ENCODE data around the gene STT3B.

- TF ChIP-seq, protein P1, sequence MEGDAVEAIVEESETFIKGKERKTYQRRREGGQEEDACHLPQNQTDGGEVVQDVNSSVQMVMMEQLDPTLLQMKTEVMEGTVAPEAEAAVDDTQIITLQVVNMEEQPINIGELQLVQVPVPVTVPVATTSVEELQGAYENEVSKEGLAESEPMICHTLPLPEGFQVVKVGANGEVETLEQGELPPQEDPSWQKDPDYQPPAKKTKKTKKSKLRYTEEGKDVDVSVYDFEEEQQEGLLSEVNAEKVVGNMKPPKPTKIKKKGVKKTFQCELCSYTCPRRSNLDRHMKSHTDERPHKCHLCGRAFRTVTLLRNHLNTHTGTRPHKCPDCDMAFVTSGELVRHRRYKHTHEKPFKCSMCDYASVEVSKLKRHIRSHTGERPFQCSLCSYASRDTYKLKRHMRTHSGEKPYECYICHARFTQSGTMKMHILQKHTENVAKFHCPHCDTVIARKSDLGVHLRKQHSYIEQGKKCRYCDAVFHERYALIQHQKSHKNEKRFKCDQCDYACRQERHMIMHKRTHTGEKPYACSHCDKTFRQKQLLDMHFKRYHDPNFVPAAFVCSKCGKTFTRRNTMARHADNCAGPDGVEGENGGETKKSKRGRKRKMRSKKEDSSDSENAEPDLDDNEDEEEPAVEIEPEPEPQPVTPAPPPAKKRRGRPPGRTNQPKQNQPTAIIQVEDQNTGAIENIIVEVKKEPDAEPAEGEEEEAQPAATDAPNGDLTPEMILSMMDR (IDR thresholded peaks at IDR 0.05) = no peak
- TF ChIP-seq POLR2A (IDR thresholded peaks at IDR 0.05) (no peak), POLR2AphosphoS5 (IDR thresholded peaks at IDR 0.05) (no peak), EP300 (IDR thresholded peaks at IDR 0.05) (no peak)
These were observed 29.8 kb downstream of the STT3B start for GRCh38 chr3:31562525-31562924.

All from suprapubic skin (tissue), 4 donors.